HG03457 (cell line): ENCODE results near the gene TKT.

Experiments
- ATAC-seq: cut with Tn5 transposase; IDR thresholded peaks from one replicate; pipeline ENCODE4 v1.9.1; 2021; ENCODE audit warnings: moderate number of reproducible peaks; ENCODE audit not compliant: unreplicated experiment

Gene TKT

DNA sequence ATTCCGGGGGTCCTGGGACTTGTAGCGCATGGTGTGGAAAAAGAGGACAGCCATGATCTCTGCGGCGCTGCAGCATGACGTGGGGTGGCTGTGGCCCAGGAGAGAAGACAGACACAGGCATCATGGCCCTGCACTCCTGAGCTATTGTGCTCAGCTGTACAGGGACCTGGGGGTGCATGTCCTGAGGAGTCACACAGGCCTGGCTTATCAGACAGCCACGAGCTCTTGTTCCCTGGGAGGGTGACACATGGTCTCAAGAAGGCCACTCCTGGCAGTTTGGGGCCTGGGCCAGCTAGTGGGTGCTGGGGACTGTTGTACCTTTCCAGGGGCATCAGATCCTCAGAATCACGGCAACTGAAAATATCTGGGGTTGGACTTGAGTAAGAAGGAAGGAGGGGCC lies 13.7 kb downstream of the TKT start:
- ATAC-seq: no peak

DNA sequence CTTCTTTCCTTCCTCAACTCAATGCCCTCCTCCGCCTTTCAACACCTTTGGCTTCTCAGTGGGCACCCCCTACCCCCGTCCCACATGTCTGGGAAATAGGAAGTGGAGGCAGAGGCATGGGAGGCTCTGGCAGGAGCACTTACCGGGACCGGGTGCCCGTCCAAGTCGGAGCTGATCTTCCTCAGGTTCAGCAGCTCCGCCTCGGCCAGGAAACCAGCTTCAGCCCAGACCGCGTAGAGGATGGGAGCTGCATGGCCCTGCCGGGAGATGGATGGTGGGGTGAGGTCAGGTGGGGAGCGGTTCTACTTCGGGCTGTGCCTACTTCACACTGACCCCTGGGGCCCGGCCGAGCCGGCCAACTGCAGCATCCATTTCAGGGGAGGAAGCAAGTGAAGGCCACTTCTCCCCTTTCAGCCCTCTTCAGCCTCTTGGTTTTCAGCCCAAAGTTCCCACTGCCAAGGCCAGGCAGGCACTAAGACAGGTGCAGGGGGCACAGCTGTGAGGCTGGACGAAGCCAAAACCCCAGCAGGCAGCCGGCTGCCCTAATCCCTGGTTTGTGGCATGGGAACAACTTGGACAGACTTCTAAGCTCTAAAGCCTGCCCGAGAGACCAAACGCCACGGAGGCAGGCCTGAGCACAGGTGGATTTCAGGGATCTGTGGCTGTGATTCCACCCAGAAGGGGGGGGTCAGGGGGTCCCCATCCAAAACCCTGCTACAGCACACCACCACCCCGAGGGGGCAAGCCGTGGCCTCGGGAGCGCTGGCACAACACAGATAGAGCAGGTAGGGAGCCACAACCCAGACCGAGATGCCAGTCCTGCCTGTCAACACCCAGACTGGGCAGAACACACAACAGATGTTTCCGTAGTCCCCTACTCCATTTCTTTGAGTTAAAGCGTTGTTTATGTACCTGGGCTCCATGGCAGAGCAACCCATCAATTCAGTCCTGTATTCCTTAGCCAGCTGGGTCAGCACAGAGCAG lies 14.5 kb downstream of the TKT start:
- ATAC-seq: no peak

DNA sequence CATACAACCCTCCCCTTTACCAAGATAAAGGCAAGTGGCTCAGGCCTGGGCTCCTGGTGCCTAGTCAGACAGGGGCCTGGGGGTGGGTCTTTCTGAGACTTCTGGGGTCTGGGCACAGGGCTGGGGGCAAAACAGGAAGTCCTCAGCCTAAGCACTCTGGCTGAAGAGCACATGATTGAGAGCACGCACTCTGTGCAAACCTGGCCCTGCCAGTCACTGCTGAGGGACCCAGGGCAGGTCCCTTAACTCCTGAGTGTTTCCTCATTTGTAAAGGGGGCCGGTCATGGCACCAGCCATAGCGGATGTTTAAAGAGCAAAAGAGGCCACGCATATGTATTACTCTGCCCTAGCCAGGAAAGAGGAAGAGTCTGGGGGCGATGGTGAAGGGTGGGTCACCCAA lies 16.0 kb downstream of the TKT start:
- ATAC-seq: no peak

DNA sequence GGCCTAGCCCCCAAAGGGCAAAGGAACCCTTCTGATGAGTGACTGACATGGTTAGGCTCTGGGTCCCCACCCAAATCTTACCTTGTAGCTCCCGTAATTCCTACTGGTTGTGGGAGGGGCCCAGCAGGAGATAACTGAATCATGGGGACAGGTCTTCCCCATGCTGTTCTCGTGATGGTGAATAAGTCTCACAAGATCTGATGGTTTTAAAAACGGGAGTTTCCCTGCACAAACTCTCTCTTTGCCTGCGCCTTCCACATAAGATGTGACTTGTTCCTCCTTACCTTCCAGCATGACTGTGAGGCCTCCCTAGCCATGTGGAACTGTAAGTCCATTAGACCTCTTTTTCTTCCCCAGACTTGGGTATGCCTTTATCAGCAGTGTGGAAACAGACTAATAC lies 16.9 kb downstream of the TKT start:
- ATAC-seq: no peak

- ATAC-seq: no peak
Measured at GRCh38 chr3:53238051-53238850, 17.6 kb downstream of the TKT start.

GRCh38 chr3:53236112-53236841 lies 19.5 kb downstream of the TKT start:
- ATAC-seq: no peak

- ATAC-seq: no peak
Measured at GRCh38 chr3:53235545-53235944, 20.3 kb downstream of the TKT start.

DNA sequence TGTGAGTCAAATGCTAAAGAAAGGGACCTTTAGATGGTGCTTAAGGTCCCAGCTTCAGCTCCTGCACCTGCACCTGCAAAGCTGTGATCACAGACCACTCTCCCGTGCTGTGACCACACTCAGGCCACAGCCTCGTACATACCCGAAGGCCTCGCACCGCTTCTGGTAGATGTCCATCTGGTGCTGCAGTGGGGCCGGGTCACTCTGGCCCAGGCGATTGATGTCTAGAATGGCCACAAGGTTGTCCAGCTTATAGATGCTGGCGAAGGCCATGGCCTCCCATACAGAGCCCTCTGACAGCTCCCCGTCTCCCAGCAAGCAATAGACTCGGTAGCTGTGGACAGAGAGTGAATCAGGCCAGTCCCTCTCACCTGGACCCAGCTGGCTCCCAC lies 21.0 kb downstream of the TKT start:
- ATAC-seq: no peak

GRCh38 chr3:53234130-53234840 lies 21.5 kb downstream of the TKT start:
- no peak for ATAC-seq

GRCh38 chr3:53232641-53233377 lies 23.0 kb downstream of the TKT start:
- no peak for ATAC-seq

GRCh38 chr3:53231532-53232511 lies 24.0 kb downstream of the TKT start:
- no peak for ATAC-seq

GRCh38 chr3:53230789-53231188 lies 25.0 kb downstream of the TKT start:
- ATAC-seq: no peak

DNA sequence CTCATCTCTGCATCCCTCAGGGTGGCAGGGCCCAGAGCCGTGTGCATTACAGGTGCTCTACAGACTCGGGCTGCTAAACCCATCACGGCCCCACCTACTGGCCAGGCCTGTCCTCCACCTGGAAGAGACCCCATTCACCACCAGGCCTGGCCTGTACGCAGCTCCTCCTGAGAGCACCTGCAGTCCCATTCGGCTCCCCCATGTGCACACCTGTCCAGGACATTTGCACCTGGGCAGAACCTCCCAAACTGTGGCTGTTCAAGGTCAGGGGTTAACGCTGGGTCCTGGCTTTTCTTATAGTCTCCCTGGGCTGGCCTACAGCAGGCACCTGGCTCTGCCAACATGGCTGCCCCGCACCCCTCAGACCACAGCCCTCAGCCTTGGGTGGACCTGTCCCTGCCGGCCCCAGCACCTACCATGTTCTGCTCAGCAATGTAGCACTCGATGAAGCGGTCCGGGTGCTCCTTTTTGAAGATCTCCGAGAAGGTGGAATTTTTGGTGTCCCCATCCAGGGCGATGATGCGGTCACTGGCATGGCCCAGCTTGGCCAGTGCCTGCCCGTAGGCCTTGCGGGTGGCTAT lies 25.7 kb downstream of the TKT start:
- no peak for ATAC-seq

DNA sequence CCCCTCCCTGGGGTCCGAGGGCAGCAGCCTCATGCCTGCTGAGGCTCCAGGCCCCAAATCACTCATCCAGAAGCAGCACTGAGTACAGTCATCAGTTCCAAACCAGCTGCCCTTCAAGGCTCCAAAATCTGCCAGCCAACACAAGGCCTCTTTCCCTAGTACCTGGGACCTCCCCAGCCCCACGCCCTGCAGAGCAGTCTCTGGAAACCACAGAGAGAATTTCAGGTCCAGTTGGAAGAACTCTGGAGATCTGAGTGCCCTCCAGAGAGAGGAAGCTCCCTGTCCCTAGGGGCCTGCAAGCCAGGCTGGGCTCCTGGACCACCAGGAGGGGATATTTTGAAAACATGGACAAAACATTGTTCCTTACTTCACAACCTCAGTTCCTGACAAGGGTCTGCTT lies 26.2 kb downstream of the TKT start:
- ATAC-seq: no peak

DNA sequence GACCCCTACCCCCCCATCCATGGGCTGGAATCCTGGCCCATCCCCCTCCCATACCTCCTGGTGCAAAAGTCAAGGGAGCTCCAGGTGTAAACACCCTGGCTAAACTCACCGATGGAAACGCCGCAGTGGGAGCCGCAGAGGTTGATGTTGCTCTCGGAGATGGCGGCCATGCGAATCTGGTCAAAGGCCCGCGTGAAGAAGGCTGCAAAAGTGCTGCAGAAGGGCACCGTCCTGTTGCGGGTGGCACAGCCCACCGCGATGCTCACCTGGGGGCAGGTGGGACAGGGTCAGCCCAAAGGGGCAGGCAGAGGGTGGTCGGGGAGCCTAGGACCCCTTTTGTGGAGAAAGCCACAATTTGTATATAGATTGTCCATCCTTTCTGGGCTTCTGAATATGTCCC lies 26.7 kb downstream of the TKT start:
- no peak for ATAC-seq

DNA sequence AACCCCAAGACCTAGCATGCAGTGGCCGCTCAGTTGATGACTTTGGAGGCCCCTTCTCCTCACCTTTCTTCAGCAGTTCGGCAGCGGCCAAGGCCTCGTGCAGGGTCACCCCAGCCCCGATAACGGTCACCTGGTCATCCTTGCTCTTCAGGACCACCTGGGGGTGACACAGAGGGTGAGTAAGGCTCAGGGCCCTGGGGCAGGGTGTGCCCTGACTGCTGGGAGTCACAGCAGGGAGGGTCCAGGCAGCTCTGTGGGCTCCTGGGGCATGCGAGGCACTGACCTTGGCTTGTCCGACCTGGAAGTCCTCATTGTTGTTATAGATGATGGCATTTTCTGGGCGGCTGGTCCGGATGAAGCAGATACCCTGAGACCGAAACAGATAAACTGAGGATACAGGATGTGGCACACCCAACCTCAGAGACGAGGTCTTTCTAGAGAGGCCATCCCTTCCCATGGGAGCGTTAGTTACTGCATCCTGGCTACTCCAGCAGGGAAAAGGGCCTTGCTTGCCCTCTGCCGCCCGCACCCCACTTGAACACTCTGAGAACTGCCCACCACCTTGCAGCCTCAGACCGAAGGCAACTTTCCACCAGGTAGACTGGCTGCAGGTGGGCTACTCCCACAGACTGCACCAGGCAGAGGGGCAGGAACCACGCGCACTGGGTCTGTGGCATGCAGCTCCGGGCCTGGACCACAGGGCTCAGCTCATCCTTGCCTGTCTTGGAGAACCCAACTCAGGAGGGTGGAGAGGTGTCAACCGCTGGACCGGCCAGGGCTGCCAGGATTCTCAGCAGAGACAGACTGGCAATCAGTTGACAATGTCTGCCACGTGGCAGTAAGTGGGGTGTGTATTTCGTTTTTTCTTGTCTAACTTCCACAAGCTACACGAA lies 27.6 kb downstream of the TKT start:
- no peak for ATAC-seq

GRCh38 chr3:53226841-53227407 lies 28.9 kb downstream of the TKT start:
- no peak for ATAC-seq
